ENCODE data around the gene FMNL2. TPM values are rescaled to one million over a fixed set of nuclear protein-coding genes. Genes with fewer than 3 reads are reported as not detected.

The FMNL2 gene
- total RNA-seq (10 to 100 TPM; 45.6 to 81.4 TPM), polyA plus RNA-seq (10 to 100 TPM; 18.8 to 31.2 TPM)
- long read RNA-seq, donor 1, partial matches to known transcripts = 12 of 12 reads
- long read RNA-seq, donor 1, other reads (novel, unspliced or antisense) = 0 of 12 reads
- long read RNA-seq, donor 2, partial matches to known transcripts = 50 of 50 reads
- long read RNA-seq, donor 2, other reads (novel, unspliced or antisense) = 0 of 50 reads
- long read RNA-seq, donor 3, partial matches to known transcripts = 11 of 11 reads
- long read RNA-seq, donor 3, other reads (novel, unspliced or antisense) = 0 of 11 reads
- long read RNA-seq, donor 4, partial matches to known transcripts = 15 of 15 reads
- long read RNA-seq, donor 4, other reads (novel, unspliced or antisense) = 0 of 15 reads
- long read RNA-seq, donor 5, partial matches to known transcripts = 133 of 146 reads
- long read RNA-seq, donor 5, other reads (novel, unspliced or antisense) = 13 of 146 reads

DNA sequence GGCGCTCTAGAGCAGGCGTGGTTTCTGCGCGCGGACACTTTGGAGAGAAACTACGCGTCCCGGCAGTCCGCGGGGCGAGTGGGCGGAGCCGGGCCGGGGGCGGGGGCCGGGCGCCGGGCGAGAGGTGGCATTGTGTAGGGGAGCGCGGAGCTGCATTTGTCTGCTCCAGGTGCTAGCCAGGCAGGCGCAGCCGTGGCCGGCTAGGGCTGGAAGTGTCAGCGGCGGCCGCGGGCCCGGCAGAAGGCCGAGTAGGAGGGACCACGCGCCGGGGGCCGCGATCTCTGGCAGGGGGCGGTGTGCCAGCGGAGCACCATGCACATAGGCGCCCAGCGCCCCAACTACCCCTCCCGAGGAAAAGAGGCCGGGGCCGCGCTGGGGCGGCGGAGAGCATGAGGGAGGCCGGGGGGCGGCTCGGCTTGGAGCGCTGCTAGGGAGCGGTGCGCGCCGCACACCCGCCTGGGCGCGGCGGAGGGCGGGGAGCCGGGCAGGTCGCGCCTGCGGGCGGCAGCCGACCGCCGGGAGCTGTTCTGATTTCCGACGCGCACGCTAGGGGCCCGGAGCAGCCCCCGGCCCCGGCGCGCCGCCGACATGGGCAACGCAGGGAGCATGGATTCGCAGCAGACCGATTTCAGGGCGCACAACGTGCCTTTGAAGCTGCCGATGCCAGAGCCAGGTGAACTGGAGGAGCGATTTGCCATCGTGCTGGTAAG is at the start of gene FMNL2:
Gene FMNL2, plus strand, starts transcription at position 159 of the 710 bp plus-strand sequence.
- no peaks in the 10 kb centered on the region for H3K27me3 ChIP-seq (ENCODE audit: control insufficient read depth in 3 of 3, insufficient read depth in 3 of 3, low read length in 2 of 3)
- DNase-seq = peak; percentile 92
- H3K27ac ChIP-seq (ENCODE audit: low read depth in 1 of 2, low read length in 1 of 2) = peak within 1 kb of the TSS; percentile 81 to 88
- ATAC-seq (ENCODE audit: insufficient read depth, low FRiP score) = peak; percentile 90
- TF ChIP-seq, protein P1, sequence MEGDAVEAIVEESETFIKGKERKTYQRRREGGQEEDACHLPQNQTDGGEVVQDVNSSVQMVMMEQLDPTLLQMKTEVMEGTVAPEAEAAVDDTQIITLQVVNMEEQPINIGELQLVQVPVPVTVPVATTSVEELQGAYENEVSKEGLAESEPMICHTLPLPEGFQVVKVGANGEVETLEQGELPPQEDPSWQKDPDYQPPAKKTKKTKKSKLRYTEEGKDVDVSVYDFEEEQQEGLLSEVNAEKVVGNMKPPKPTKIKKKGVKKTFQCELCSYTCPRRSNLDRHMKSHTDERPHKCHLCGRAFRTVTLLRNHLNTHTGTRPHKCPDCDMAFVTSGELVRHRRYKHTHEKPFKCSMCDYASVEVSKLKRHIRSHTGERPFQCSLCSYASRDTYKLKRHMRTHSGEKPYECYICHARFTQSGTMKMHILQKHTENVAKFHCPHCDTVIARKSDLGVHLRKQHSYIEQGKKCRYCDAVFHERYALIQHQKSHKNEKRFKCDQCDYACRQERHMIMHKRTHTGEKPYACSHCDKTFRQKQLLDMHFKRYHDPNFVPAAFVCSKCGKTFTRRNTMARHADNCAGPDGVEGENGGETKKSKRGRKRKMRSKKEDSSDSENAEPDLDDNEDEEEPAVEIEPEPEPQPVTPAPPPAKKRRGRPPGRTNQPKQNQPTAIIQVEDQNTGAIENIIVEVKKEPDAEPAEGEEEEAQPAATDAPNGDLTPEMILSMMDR (IDR thresholded peaks at IDR 0.05; ENCODE audit: control extremely low read depth, extremely low read depth) = no peak
- H3K4me3 ChIP-seq = peak within 1 kb of the TSS; percentile 91
- peaks cover 1 to 30% (median 5%) of the 10 kb centered on the region in 5 donors for H3K4me1 ChIP-seq (ENCODE audit: control insufficient read depth in 5 of 5, insufficient read depth in 5 of 5, low read length in 5 of 5)
- peak within 1 kb of the TSS; percentile 57 to 80 for H3K9ac ChIP-seq (ENCODE audit: insufficient read depth in 1 of 2, low read length in 2 of 2)
- H3K9me3 ChIP-seq (ENCODE audit: control insufficient read depth in 4 of 4, insufficient read depth in 3 of 4, low read length in 3 of 4) = no peaks in the 10 kb centered on the region
- H3K36me3 ChIP-seq (ENCODE audit: control insufficient read depth in 4 of 4, insufficient read depth in 4 of 4, low read length in 4 of 4) = no peaks in the 10 kb centered on the region
- WGBS, 2 donors = 1% methylated on average over 73 to 85 of the region's 85 CpGs

DNA sequence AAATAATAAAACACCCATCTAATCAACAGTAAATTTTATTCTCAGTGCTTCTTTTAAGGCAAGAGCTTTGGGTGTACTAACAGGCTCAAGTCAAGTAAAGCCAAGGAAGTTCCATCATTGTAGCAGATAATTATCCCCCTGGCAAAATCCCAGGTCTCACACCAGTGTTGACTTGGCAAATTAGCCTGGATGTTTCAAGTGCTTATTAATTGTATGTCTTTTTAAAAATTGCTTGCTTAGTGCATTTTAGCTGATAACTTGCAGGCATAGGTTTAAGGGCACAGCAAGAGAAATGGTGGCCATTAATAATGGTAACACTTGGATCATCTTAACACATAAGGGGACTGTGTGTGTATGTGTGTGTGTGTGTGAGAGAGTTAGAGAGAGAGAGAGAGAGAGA is 42.0 kb upstream of the FMNL2 start:
- TF ChIP-seq, protein P1 (IDR thresholded peaks at IDR 0.05; ENCODE audit: control extremely low read depth, extremely low read depth) = no peak
- H3K36me3 ChIP-seq (ENCODE audit: control insufficient read depth in 4 of 4, insufficient read depth in 4 of 4, low read length in 4 of 4) = no peaks in the 10 kb centered on the region
- DNase-seq (peak; percentile 80 to 95 (median 95)), ATAC-seq (ENCODE audit: insufficient read depth, low FRiP score) (no peak)
- peaks cover 0 to 8% (median 0%) of the 10 kb centered on the region in 5 donors for H3K4me1 ChIP-seq (ENCODE audit: control insufficient read depth in 5 of 5, insufficient read depth in 5 of 5, low read length in 5 of 5)
- no peak overlapping the region for H3K9ac ChIP-seq (ENCODE audit: insufficient read depth in 1 of 2, low read length in 2 of 2)
- H3K4me3 ChIP-seq = no peak overlapping the region
- no peaks in the 10 kb centered on the region for H3K27me3 ChIP-seq (ENCODE audit: control insufficient read depth in 3 of 3, insufficient read depth in 3 of 3, low read length in 2 of 3)
- no peaks in the 10 kb centered on the region for H3K9me3 ChIP-seq (ENCODE audit: control insufficient read depth in 4 of 4, insufficient read depth in 3 of 4, low read length in 3 of 4)
- no peak overlapping the region for H3K27ac ChIP-seq (ENCODE audit: low read depth in 1 of 2, low read length in 1 of 2)

DNA sequence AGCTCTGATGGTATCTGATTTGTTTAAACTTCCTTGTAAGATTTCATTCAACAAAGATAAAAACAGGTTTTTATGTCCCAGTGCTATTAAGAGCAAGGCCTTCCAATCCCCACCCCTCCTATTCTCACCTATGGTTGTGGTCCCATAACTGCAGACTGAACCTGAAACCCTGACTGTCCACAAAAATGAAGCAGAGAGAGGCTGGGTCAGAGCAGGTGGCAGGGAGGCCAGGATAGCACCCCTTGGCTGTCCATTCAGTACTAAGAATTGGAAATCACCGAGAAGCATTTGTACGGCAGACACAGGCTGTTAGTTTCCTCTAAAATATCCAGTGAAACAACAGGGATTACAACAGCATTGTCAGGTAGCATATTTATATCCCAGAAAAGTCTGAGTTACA is 37.3 kb upstream of the FMNL2 start:
- no peak overlapping the region for H3K9ac ChIP-seq (ENCODE audit: insufficient read depth in 1 of 2, low read length in 2 of 2)
- DNase-seq = no peak
- H3K27me3 ChIP-seq (ENCODE audit: control insufficient read depth in 3 of 3, insufficient read depth in 3 of 3, low read length in 2 of 3) = no peaks in the 10 kb centered on the region
- no peak overlapping the region for H3K4me3 ChIP-seq
- peaks cover 0 to 8% (median 0%) of the 10 kb centered on the region in 5 donors for H3K4me1 ChIP-seq (ENCODE audit: control insufficient read depth in 5 of 5, insufficient read depth in 5 of 5, low read length in 5 of 5)
- TF ChIP-seq, protein P1 (IDR thresholded peaks at IDR 0.05; ENCODE audit: control extremely low read depth, extremely low read depth) = no peak
- H3K36me3 ChIP-seq (ENCODE audit: control insufficient read depth in 4 of 4, insufficient read depth in 4 of 4, low read length in 4 of 4) = no peaks in the 10 kb centered on the region
- 95 to 96% methylated on average over 2 of the region's 2 CpGs for WGBS, 2 donors
- no peak overlapping the region for H3K27ac ChIP-seq (ENCODE audit: low read depth in 1 of 2, low read length in 1 of 2)
- H3K9me3 ChIP-seq (ENCODE audit: control insufficient read depth in 4 of 4, insufficient read depth in 3 of 4, low read length in 3 of 4) = no peaks in the 10 kb centered on the region
- no peak for ATAC-seq (ENCODE audit: insufficient read depth, low FRiP score)
